GM19324 (cell line): Measurements from ENCODE around the gene DENND2A.
"Not testable (repeated sequence)": the region's sequence is repeated elsewhere in the genome, so short reads cannot be mapped to it uniquely, and the experiment has no call there.

Experiments used
- ATAC-seq: cut with Tn5 transposase; IDR thresholded peaks from one replicate; pipeline ENCODE4 v1.9.1; 2021; ENCODE audit warnings: mild to moderate bottlenecking, moderate library complexity; ENCODE audit not compliant: unreplicated experiment, low FRiP score

DENND2A gene

DNA sequence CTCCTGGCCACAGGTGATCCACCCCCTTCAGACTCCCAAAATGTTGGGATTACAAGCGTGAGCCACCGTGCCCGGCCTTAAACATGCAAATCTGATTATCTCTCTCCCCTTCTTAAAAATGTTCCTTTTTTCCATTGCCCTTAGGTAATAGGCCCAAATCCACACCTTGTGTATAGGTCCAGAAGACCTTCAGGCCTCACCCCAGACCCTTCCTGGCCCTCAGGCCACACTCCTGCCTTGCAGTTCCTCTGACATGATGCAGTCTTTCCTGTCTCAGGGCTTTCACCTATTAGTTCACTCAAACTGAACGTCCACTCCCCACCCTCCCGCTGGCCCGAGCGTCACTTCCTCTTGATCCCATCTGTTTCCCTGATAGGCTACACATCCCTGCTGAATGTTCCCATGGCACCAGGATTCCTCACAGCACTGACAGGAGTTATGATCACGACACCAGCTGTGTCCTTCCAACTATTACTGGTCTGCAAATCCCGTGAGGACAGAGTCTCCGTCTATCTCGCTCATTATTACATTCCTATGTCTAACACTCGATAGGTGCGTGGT, 46.4 kb downstream of the DENND2A start:
- no peak for ATAC-seq

DNA sequence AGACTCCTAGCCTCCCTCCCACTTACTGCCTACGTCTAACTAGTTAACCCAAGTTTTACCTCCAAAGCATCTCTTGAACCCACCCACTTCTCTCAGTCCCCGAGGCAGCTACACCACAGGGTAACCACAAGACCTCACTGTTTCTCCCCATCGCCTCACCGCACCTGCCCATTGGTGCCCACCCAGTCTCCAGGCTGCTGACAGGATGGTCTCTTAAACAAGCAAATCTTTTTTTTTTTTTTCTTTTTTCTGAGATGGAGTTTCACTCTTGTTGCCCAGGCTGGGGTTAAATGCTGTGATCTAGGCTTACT, 47.0 kb downstream of the DENND2A start:
- ATAC-seq = peak; percentile 65

DNA sequence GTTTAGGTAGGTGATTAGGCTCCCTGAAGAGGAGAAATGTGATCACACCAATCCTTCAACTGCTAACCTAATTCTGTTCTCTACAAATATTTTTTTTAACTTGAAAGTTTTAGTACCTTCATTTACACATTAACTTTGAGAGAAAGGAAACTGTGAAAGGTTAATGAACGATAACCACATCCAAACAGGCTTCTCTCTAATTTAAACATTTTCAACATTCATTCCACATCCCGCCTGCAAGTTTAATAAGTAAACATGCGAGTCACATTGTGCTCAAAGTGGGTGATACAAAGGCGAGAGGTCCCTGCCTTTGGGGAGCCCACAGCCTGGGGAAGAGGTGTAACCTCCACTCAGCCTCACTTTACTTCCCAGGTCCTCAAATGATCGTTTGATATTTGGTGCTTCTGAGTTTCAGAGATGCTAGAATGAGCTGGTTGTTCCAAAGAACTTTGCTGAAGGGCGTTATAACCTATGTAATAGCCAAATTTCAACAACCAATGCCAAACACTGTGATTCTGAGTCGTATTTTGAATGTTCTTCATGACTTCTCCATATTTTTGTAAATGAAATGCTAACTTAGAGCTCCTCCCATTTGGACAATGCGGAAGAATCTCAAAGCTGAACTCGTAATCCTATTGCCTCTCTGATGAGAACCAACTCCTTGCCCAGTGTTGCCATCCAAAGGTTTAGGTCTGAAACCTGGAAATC, 47.5 kb downstream of the DENND2A start:
- ATAC-seq = peak; percentile 52

DNA sequence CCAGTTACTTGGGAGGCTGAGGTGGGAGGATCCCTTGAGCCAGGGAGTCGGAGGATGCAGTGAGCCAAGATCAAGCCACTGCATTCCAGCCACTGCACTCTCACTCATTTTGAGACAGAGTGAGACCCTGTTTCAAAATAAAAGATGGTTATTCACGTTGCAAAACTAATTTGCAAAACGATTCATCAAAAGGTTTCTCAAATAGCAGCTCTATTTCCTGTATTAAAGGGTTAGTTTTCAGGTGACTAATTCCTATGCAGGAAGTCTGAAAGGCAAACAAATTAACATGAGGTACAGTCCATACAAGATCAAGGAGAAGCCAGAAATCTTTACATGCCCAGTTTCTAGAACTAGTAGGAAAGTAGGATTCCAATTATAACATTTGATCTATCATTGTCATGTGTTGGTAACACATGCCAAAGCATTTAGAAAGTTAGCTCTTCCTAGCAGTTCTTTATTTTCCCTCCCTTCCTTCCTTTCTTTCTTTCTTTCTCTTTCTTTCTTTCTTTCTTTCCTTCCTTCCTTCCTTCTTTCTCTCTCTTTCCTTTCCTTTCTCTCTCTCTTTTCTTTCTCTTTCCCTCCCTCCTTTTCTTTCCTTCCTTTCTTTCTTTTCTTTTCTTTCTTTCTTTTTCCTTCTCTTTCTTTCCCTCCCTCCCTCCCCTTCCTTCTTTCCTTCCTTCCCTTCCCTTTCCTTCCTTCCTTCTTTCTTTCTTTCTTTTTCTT, 49.3 kb downstream of the DENND2A start:
- ATAC-seq = no peak

DNA sequence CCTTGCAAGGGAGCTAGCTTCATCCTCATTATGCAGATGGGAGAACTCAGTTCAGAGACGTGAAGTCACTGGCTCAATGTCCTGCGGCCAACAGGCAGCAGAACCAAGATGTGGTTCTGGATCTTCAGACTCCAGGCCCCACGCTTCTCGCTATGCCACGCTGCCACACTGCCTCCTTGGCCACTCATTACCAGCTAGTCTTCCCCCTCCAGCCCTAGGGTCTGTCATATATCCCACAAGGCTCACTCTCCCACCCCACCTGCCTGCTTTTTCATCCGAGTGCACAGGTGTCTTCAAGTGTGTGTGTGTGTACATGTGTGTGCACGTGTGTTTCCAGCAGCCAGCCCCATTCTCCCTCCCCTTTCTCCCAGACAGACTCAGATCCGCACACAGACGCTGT, 53.4 kb downstream of the DENND2A start:
- ATAC-seq = no peak

DNA sequence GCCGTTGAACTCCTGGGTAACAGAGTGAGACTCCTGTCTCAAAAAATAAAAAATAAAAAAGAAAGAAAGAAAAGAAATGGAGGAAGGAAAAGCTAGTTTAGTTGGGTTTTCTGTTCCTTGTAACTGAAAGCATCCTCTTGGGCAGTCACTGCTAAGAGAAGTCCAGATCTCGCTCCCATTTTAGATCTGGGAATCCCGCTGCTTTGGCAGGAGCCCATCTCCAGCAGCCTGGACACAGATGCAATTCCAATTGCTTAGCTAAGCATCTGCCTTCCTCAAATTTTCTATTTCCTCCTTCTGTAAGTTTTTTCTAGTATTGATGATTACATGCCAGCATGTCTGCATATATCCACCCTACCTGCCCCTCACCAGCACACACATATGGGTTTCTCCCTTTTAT, 54.1 kb downstream of the DENND2A start:
- ATAC-seq = no peak

DNA sequence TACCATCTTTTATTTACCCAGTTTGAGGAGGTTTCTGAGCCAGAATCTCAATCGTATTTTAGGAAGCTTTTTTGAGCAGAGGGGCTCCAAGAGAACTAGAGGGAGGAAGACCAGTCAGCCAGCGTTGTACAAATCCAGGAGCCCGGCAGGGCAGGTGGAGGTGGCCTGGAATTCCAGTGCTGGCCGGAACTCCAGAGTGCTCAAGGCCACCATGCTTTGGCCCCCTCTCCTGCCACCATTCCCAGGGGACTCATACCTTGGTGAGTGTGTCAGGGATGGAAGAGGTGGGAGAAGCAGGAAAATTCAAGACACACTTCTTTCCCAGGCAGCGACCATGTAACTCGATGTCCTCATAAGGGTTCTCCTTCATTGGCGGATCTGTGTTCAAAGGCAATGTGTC, 55.3 kb downstream of the DENND2A start:
- ATAC-seq = no peak

DNA sequence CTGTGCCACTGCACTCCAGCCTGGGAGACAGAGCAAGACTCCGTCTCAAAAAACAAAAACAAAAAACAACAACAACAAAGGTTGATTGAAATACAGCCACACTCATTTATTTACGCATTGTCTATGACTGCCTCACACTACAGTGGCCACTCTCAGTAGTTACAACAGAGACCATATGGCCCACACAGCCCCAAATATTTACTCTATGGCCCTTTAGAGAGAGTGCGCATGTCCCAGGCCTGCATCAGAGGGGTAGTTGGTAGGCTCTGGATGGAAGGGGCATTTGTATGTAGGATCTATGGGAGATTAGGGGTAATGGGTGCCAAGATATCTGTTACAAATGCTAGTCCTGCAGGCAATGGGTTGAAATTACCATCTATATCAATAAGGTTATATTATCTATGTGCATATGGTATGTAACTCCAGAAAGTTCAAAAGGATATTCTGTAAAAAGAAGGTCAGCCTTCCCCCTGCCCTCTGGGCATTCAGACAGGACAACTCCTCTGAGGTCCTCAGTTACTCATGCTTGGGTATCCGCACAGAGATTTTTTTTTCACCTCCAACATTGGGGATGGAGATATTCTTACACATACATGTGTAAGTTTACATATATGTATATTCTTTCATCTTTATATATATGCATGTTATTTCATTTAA, 56.3 kb downstream of the DENND2A start:
- ATAC-seq = no peak

DNA sequence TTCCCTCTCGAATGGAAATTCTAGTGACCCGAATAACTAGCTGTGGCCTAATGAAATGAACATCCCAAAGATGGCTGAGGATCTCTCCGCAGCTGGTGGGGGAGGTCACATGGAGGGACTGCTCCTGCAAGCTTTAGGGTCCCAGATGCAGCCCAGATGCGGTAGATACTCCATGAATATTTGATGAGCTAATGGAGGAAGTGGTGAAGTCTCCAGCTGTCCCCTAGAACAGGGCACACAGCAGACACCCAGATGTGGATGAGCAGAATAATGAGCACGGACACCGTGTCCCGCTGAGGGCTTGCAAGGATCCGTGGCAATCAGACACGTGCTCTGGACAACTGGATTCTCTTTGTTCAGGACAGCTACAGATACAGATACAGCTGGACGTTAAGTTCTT, 59.2 kb downstream of the DENND2A start:
- no peak for ATAC-seq

DNA sequence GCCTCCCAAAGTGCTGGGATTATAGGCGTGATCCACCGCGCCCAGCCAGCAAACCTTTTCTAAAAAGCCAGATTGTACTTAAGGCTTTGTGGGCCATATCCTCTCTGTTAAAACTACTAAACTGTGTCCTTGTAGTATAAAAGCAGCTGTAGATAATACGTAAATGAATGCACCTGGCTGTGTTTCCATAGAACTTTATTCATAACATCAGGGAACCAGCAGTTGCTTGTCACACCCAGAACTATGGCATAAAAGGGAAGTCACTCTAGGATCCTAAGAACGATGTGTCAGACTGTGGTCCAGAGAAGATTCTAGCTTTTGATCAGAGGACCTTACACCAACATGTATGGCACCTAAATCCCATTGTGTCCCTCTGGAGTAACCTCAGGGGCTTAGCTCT, 63.0 kb downstream of the DENND2A start:
- ATAC-seq = no peak

DNA sequence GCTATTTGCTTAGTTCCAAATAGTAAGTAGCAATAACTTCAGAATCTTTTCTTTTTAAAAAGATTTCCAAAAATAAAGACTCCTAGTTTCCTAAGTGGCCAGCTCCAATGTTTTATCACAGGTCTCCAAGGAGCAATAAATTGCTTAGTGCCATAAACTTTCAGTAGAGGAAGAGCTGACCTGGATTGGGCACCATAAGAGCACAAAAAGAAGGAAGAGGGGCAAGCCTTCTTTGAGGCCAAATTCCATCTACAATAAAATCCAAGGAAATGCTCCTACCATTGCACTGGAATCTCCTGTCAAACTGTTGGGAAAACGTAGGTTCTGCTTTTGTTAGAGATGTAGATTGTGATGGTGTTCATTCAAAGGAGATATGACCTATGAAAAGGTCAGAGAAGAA, 64.0 kb downstream of the DENND2A start:
- ATAC-seq = no peak

DNA sequence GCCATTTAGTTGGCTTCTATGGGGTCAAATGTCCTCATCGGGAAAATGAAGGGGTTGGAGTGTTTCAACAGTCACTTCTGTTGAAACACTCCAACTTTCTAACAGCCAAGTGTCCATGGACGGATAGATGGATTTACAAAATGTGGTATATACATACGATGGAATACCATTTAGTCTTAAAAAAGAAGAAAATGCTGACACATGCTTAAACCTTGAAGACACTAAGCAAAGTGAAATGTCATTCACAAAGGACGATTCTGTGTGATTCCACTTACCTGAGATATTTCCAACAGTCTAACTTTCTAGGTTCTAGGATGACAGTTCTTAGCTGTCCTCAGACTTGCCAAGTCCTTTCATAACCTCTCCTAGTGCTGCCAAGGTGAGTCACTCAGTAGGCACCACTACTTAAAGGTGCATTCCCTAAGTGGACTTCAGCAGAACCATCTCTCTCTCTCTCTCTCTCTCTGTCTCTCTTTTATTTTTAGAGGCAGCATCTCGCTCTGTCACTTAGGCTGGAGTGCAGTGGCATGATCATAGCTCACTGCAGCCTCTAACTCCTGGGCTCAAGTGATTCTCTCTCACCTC, 69.0 kb downstream of the DENND2A start:
- no peak for ATAC-seq

DNA sequence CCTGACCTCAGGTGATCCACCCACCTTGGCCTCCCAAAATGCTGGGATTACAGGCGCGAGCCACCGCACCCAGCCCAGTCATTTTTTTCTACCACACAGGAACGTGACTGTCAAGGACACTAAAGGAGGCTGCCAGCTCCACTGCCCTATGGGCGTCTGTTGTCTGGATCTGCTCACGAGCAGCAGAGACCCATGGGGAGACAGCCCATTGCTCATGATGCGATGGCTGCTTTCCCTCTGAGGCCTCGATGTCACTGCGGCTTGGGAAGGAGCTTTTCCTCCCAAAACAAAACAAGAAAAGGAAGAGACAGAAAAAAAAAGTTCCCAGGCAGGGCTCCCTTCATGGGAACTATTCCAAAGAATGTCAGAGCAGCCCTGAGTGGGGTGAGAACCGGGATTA, 70.5 kb downstream of the DENND2A start:
- ATAC-seq = no peak

DNA sequence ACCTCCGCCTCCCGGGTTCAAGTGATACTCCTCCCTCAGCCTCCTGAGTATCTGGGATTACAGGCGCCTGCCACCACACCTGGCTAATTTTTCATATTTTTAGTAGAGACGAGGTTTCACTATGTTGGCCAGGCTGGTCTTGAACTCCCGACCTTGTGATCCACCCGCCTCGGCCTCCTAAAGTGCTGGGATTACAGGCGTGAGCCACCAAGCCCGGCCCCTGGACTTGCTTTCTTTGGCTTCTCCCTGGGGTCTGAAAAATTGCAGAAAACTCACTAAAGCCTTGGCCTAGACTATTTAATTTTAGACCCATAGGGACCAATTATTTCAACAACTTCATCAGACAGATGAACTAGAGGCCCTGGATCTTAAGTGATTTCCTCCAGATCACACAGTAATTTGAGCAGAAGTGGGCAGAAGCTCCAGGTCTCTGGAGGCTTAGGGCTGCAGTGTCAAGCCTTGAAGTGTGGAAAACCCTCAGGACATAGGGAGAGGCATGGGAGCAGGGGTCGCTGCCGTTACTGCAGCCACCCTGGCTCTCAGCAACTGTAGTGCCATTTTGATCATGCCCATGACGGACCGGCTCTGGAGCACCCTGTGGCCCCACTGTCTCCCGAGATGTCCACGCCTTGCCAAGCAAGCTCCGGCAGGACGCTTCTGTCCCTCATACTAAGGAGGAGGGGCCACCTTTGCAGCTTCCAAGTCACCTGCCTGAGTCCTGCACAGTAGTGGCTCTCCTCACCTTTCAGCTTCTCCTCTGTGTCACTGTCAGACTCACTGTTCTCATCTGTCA, 72.4 kb downstream of the DENND2A start:
- ATAC-seq = no peak

DNA sequence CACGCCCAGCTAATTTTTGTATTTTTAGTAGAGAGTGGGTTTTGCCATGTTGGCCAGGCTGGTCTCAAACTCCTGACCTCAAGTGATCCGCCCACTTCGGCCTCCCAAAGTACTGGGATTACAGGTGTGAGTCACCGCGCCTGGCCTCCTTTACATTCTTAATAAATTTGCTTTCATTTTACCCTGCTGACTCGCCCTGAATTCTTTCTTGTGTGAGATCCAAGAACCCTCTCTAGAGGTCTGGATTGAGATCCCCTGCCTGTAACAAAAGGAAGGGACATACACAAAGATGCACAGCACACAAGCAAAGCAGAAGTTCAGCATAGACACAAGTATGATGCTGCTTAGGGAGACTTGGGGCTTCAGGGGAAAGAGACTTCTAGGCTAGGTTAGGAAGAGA, 74.4 kb downstream of the DENND2A start:
- not testable (repeated sequence) for ATAC-seq

DNA sequence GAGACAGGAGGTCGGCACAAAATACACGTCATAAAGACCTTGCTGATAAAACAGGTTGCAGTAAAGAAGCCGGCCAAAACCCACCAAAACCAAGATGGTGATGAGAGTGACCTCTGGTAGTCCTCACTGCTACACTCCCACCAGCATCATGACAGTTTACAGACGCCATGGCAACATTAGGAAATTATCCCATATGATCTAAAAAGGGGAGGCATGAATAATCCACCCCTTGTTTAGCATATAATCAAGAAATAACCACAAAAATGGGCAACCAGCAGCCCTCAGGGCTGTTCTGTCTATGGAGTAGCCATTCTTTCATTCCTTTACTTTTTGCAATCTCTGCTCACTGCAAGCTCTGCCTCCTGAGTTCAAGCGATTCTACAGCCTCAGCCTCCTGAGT, 74.9 kb downstream of the DENND2A start:
- ATAC-seq = not testable (repeated sequence)

DNA sequence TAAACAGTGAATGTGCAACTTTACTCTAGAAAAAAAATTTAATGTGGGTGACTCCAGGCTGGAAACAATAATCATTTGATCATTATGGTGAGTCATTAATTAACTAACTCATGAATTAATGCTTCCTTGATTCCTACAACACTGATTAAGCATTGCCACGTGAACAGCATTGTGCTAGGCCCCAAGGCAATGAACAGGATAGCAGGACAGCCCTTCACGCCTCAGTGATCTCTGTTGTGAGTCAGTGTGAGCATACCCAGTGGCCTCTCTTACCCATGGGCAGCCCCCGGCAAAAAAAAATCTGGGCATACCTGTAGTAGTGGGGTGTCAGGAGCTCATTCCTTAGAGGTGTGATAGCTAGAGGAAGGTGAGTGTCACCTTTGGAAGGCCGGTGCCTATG, 76.0 kb downstream of the DENND2A start:
- ATAC-seq = no peak

DNA sequence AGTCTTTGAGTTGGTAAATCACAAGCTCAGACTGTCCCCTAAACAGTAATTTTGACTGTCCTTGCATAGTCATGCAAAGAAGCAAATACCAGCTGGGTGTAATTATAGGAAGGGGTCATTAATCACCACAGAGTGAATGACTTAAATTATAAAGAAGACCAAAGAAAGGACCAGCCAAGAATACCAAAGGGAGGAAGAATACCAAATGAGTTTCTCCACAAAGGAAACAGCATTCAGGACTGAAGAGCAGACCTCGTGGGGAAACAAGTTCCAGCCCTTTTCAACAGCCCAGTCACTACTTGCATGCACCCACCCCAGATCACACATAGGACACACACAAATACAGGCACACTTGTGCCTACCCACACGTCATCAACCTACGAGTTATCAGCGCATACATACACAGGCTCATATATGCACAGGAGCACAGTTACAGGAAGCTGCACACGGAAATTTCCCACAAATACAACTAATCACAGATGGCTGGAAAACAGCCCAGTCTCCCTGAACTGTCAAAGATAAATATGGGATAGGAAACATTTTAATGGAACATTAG, 77.6 kb downstream of the DENND2A start:
- no peak for ATAC-seq

DNA sequence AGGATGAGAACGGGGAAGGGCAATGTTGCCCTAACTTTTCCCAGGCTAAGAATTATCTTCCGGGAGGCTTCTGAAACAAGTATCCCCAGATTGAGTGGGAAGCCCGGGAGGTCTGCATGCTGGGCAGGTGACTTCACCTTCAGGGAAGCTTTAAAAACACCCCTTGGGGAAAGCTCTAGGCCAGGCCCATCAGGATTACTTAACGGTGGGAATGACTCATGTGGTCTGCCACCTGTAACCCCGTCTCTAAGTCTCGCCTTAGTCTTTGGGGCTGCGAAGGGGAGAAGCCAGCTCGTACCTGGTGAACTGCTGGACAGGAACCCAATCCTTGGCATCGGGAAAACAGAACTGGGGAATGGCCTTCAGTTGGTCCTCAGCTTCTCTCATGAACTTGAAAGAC, 81.2 kb downstream of the DENND2A start:
- no peak for ATAC-seq

DNA sequence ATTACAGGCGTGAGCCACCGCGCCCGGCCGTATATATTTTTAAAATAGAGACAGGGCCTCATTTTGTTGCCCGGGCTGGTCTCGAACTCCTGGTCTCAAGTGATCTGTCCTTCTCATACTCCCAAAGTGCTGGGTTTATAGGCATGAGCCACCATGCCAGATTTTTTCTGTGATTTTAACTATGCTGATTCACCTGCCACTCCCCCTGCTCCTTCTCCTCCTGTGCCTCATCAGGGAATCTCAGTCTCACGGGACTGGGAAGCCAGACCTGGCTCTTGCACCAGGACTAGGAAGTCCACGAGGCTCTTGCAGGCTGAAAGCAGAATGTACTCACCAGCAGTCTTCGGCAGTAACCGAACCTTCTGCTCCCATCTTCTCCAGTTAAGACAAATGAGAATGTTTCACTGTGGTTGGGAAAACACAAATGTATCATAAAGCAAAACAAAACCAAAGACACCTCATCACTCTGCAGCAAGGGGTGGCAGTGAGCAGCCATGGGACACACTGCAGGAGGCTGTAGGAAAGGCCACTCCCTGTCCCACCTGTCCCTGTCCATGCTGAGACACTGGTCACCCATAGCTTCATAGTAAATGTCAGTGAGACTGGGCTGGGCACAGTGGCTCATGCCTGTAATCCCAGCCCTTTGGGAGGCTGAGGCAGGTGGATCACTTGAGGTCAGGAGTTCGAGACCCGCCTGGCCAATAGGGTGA, 82.6 kb downstream of the DENND2A start:
- ATAC-seq = no peak
